H1 (cell line): Measurements from ENCODE around the gene LCN6. TPM values are rescaled to one million over a fixed set of nuclear protein-coding genes. Genes with fewer than 3 reads are reported as not detected.

Source experiments
- CTCF ChIA-PET: fragments of 300-600 bp; sonication (Branson Sonifier 250); formaldehyde crosslinking; loops from one replicate; lab custom pipeline; 2021; ENCODE audit not compliant: partially characterized antibody; lab: Charles Lee
- POLR2A ChIA-PET: fragments of 300-600 bp; sonication (Branson Sonifier 250); formaldehyde crosslinking; loops from one replicate; lab custom pipeline; 2021; ENCODE audit warnings: inconsistent platforms; ENCODE audit not compliant: partially characterized antibody; lab: Charles Lee
- DNase-seq, 2 experiments: peaks; one replicate each; pipeline versions ENCODE4 v3.0.0 to v3.0.0-alpha.2; 2010 to 2022; ENCODE audit warnings: low spot score in 2 of 2, low read depth in 1 of 2, mixed read lengths in 1 of 2
- FAIRE-seq: peaks from 2 replicates; lab custom pipeline; 2011; peaks lifted over from hg19 to GRCh38; lab: Jason Lieb, UNC
- H2AFZ ChIP-seq: 2 replicates; pipeline ENCODE4 v1.8.1; 2012; ENCODE audit warnings: low read length, inconsistent platforms
- H2AK5ac ChIP-seq: 2 replicates; pipeline ENCODE4 v1.6.1; 2013; ENCODE audit warnings: low read depth, low read length
- H2BK120ac ChIP-seq: replicated peaks from 2 replicates; pipeline ENCODE3; 2013; ENCODE audit warnings: low read depth, low read length, inconsistent platforms
- H2BK12ac ChIP-seq: 2 replicates; pipeline ENCODE4 v1.6.1; 2013; ENCODE audit warnings: low read depth, low read length
- H2BK15ac ChIP-seq: 2 replicates; pipeline ENCODE4 v1.6.1; 2013; ENCODE audit warnings: low read length
- H2BK20ac ChIP-seq: 2 replicates; pipeline ENCODE4 v1.6.1; 2013; ENCODE audit warnings: low read length
- H2BK5ac ChIP-seq: 2 replicates; pipeline ENCODE4 v1.6.1; 2013; ENCODE audit warnings: low read depth, low read length
- H3K14ac ChIP-seq: 2 replicates; pipeline ENCODE4 v1.6.1; 2013; ENCODE audit warnings: inconsistent platforms; ENCODE audit not compliant: insufficient read length
- H3K18ac ChIP-seq: 2 replicates; pipeline ENCODE4 v1.6.1; 2013; ENCODE audit warnings: low read length; ENCODE audit errors: extremely low read depth
- H3K23ac ChIP-seq: 2 replicates; pipeline ENCODE4 v1.6.1; 2013; ENCODE audit warnings: inconsistent platforms; ENCODE audit not compliant: insufficient read length
- H3K23me2 ChIP-seq: 2 replicates; pipeline ENCODE4 v1.6.1; 2013; ENCODE audit warnings: low read depth, low read length
- H3K27ac ChIP-seq: 2 replicates; pipeline ENCODE4 v1.6.1; 2011; ENCODE audit warnings: low read depth, low read length, inconsistent platforms
- H3K27me3 ChIP-seq, 4 experiments: replicated peaks in 1 of 4; 1 replicate in 1 of 4; 2 replicates in 3 of 4; pipeline versions ENCODE4 v1.6.1 to v1.8.1; 2011 to 2013; ENCODE audit warnings: low read length in 3 of 4, mild to moderate bottlenecking in 3 of 4, inconsistent platforms in 2 of 4, mixed read lengths in 2 of 4, moderate library complexity in 1 of 4; ENCODE audit not compliant: control insufficient read depth in 3 of 4, insufficient read depth in 3 of 4; ENCODE audit errors: extremely low read depth in 1 of 4
- H3K36me3 ChIP-seq, 4 experiments: 2 replicates each; pipeline versions ENCODE4 v1.6.1 to v1.8.1; 2011 to 2013; ENCODE audit warnings: mild to moderate bottlenecking in 4 of 4, low read length in 3 of 4, moderate library complexity in 2 of 4, control low read depth in 1 of 4, inconsistent platforms in 1 of 4; ENCODE audit not compliant: insufficient read depth in 4 of 4, control insufficient read depth in 2 of 4
- H3K4ac ChIP-seq: replicated peaks from 2 replicates; pipeline ENCODE3; 2013; ENCODE audit warnings: low read length, low read depth, mixed read lengths, inconsistent platforms; ENCODE audit not compliant: insufficient read length
- H3K4me1 ChIP-seq, 4 experiments: replicated peaks in 1 of 4; 1 replicate in 1 of 4; 2 replicates in 3 of 4; pipeline versions ENCODE4 v1.6.1 to v1.8.1; 2011 to 2013; ENCODE audit warnings: low read length in 3 of 4, inconsistent platforms in 2 of 4, mixed read lengths in 1 of 4; ENCODE audit not compliant: insufficient read depth in 4 of 4, control insufficient read depth in 3 of 4
- H3K4me2 ChIP-seq, 2 experiments: 2 replicates each; pipeline versions ENCODE4 v1.6.1 to v1.8.1; 2011 to 2013; ENCODE audit warnings: low read depth in 2 of 2, low read length in 2 of 2, control low read depth in 1 of 2, inconsistent platforms in 1 of 2, mild to moderate bottlenecking in 1 of 2; ENCODE audit not compliant: insufficient read depth in 1 of 2
- H3K4me3 ChIP-seq, 4 experiments: fragments of 200-600, 300-600 bp in 1 of 4; sonication (generic), shearing (Covaris generic), sonication (Bioruptor Twin) in 1 of 4; 2 replicates each; pipeline versions ENCODE4 v1.5.1 to v1.8.1; 2011 to 2016; ENCODE audit warnings: low read length in 4 of 4, low read depth in 3 of 4, control low read depth in 2 of 4, inconsistent platforms in 2 of 4, mild to moderate bottlenecking in 2 of 4, mixed read lengths in 1 of 4, moderate library complexity in 1 of 4; ENCODE audit not compliant: insufficient read depth in 2 of 4; ENCODE audit errors: extremely low read depth in 1 of 4
- H3K56ac ChIP-seq: replicated peaks from 2 replicates; pipeline ENCODE3; 2013; ENCODE audit warnings: low read depth, mild to moderate bottlenecking, mixed read lengths, low read length, inconsistent platforms; ENCODE audit not compliant: insufficient read length
- H3K79me1 ChIP-seq: 2 replicates; pipeline ENCODE4 v1.6.1; 2013; ENCODE audit warnings: low read depth, low read length, control low read depth
- H3K79me2 ChIP-seq, 2 experiments: 2 replicates each; pipeline versions ENCODE4 v1.6.1 to v1.8.1; 2012 to 2013; ENCODE audit warnings: low read length in 2 of 2, mild to moderate bottlenecking in 2 of 2, inconsistent platforms in 1 of 2; ENCODE audit not compliant: insufficient read depth in 2 of 2, control insufficient read depth in 1 of 2
- H3K9ac ChIP-seq, 4 experiments: replicated peaks in 1 of 4; 1 replicate in 1 of 4; 2 replicates in 3 of 4; pipeline versions ENCODE4 v1.6.1 to v1.8.1; 2011 to 2013; ENCODE audit warnings: low read depth in 3 of 4, low read length in 3 of 4, control low read depth in 2 of 4, mild to moderate bottlenecking in 2 of 4, moderate library complexity in 2 of 4, inconsistent platforms in 1 of 4; ENCODE audit errors: extremely low read depth in 1 of 4
- H3K9me3 ChIP-seq, 2 experiments: 2 replicates each; pipeline versions ENCODE4 v1.6.1 to v1.8.1; 2012 to 2013; ENCODE audit warnings: mild to moderate bottlenecking in 2 of 2, moderate library complexity in 2 of 2, control low read depth in 1 of 2, inconsistent platforms in 1 of 2, low read depth in 1 of 2, low read length in 1 of 2, mixed read lengths in 1 of 2; ENCODE audit not compliant: insufficient read depth in 2 of 2
- H4K20me1 ChIP-seq, 2 experiments: replicated peaks in 1 of 2; 2 replicates each; pipeline versions ENCODE3 to v1.8.1; 2011 to 2013; ENCODE audit warnings: inconsistent platforms in 2 of 2, low read length in 2 of 2, mild to moderate bottlenecking in 1 of 2; ENCODE audit not compliant: insufficient read depth in 2 of 2, control insufficient read depth in 1 of 2
- H4K5ac ChIP-seq: 2 replicates; pipeline ENCODE4 v1.6.1; 2013; ENCODE audit warnings: low read length, low read depth, mixed read lengths, inconsistent platforms; ENCODE audit not compliant: insufficient read length
- H4K8ac ChIP-seq: 2 replicates; pipeline ENCODE4 v1.8.0; 2013; ENCODE audit warnings: mild to moderate bottlenecking, moderate library complexity, low read length, inconsistent platforms; ENCODE audit not compliant: insufficient read depth; ENCODE audit errors: extremely low read depth
- H4K91ac ChIP-seq: replicated peaks from 2 replicates; pipeline ENCODE3; 2013; ENCODE audit warnings: low read length, mixed read lengths, inconsistent platforms; ENCODE audit not compliant: insufficient read length
- CBX5 ChIP-seq: fragments of 300-800, 300-1000 bp; sonication (generic); IDR thresholded peaks from 2 replicates; pipeline ENCODE4 v1.7.1; 2016; ENCODE audit warnings: antibody characterized with exemption, low read length, low read depth
- CEBPB ChIP-seq: IDR thresholded peaks from 2 replicates; pipeline ENCODE4 v1.6.1; 2012; ENCODE audit warnings: low read depth, low read length
- GABPA ChIP-seq: IDR thresholded peaks from 2 replicates; pipeline ENCODE4 v1.6.1; 2011; ENCODE audit warnings: mild to moderate bottlenecking, low read length, moderate library complexity, borderline replicate concordance; ENCODE audit not compliant: insufficient read depth
- JUN ChIP-seq: IDR thresholded peaks from 2 replicates; pipeline ENCODE4 v1.6.1; 2011; ENCODE audit warnings: low read depth, mild to moderate bottlenecking, improper control_type of control experiment, low read length
- JUND ChIP-seq: IDR thresholded peaks from 2 replicates; pipeline ENCODE4 v1.6.1; 2011; ENCODE audit warnings: mild to moderate bottlenecking, improper control_type of control experiment, low read length
- NANOG ChIP-seq: IDR thresholded peaks from 2 replicates; pipeline ENCODE4 v1.6.1; 2011; ENCODE audit warnings: low read length, low read depth, mild to moderate bottlenecking, inconsistent platforms; ENCODE audit not compliant: insufficient read depth, poor library complexity, severe bottlenecking
- POLR2AphosphoS5 ChIP-seq: IDR thresholded peaks from 2 replicates; pipeline ENCODE4 v1.6.1; 2011; ENCODE audit warnings: low read depth, low read length
- POU5F1 ChIP-seq: IDR thresholded peaks from 2 replicates; pipeline ENCODE4 v1.6.1; 2011; ENCODE audit warnings: low read depth, mild to moderate bottlenecking, low read length, moderate library complexity
- SIRT6 ChIP-seq: IDR thresholded peaks from one replicate; pipeline ENCODE4 v1.7.1; 2012; ENCODE audit warnings: low read length, inconsistent platforms
- SP1 ChIP-seq: IDR thresholded peaks from 2 replicates; pipeline ENCODE4 v1.6.1; 2011; ENCODE audit warnings: low read depth, low read length
- TAF1 ChIP-seq: IDR thresholded peaks from 2 replicates; pipeline ENCODE4 v1.6.1; 2011; ENCODE audit warnings: mild to moderate bottlenecking, low read depth, low read length
- TCF12 ChIP-seq: IDR thresholded peaks from 2 replicates; pipeline ENCODE4 v1.6.1; 2011; ENCODE audit warnings: low read depth, mild to moderate bottlenecking, low read length
- ZNF274 ChIP-seq: IDR thresholded peaks from 2 replicates; pipeline ENCODE4 v1.7.0; 2012; ENCODE audit warnings: low read length, borderline replicate concordance; ENCODE audit errors: extremely low read depth
- WGBS, 2 experiments: shearing (Covaris generic) in 1 of 2; methylation state at CpG; one replicate each; pipeline versions ENCODE4 v1.1.6 to v1.1.7; 2013 to 2015; ENCODE audit warnings: low lambda C conversion rate in 2 of 2, mixed read lengths in 2 of 2, inconsistent platforms in 1 of 2, low coverage in 1 of 2, missing lambda C conversion rate in 1 of 2; ENCODE audit not compliant: insufficient replicate concordance in 2 of 2, insufficient coverage in 1 of 2, insufficient read length in 1 of 2; ENCODE audit errors: extremely low coverage in 1 of 2, missing lambda C conversion rate in 1 of 2; 5-methylcytosine and 5-hydroxymethylcytosine counted together
- polyA plus RNA-seq, 7 experiments: library from polyadenylated mRNA; depleted of rRNA in 3 of 7; stranded (reverse) in 5 of 7; unstranded in 2 of 7; fragments of >200 nt in 5 of 7; fragments of 200-250 nt in 2 of 7; gene quantifications; 1 replicate in 5 of 7; 2 replicates in 1 of 7; 4 replicates in 1 of 7; pipeline versions ENCODE4 v1.2.1 to v1.2.3, GENCODE V29; 2011 to 2013; ENCODE audit warnings: missing spikeins in 2 of 7, mixed read lengths in 2 of 7
- total RNA-seq: library from RNA; stranded (reverse); fragmentation: NEBNext Ultra II Directional; extraction: Animal tissue kit (Norgen Biotek cat#: 25700); gene quantifications from 2 replicates; pipeline ENCODE4 v1.2.1, GENCODE V29; 2021
- TF ChIP-seq, protein P1 (sequence below): IDR thresholded peaks from 2 replicates; pipeline ENCODE4 v1.6.1; 2011; ENCODE audit warnings: low read length, improper control_type of control experiment

The LCN6 gene
- total and polyA plus RNA-seq, 2 of the 8 experiments (the other 6 are each of a cell fraction or from before 2014, with no cell fraction given) = not detected

DNA sequence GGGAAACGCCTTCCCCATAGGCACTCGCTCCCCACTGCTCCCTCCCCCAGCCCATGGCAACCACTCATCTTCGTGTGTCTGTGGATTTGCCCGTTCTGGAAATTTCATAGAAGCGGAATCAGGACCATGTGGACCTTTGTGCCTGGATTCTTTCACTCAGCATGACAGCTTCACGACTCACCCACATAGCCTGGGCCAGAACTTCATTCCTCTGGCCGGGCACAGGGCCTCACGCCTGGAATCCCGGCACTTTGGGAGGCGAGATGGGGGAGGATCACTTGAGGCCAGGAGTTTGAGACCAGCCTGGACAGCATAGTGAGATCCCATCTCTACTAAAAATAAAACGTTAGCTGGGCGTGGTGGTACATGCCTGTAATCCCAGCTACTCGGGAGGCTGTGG is 48.0 kb downstream of the LCN6 start:
- Histone ChIP-seq H3K79me1 (no peaks in the 10 kb centered on the region), H4K8ac (no peak overlapping the region), H3K4me3 (no peak overlapping the region), H3K23me2 (no peaks in the 10 kb centered on the region), H2AK5ac (no peak overlapping the region), H3K23ac (no peak overlapping the region), H3K36me3 (no peaks in the 10 kb centered on the region), H3K27ac (no peak overlapping the region), H3K4me1 (peaks cover 0 to 13% (median 4%) of the 10 kb centered on the region in 4 experiments; a peak in 5 of 7 replicates), H2AFZ (no peak overlapping the region), H2BK12ac (no peak overlapping the region), H2BK20ac (no peak overlapping the region), H3K18ac (no peak overlapping the region), H3K9ac (no peak overlapping the region), H2BK120ac (no peak overlapping the region), H4K20me1 (no peaks in the 10 kb centered on the region), H3K4ac (no peak overlapping the region), H3K14ac (no peak overlapping the region), H4K5ac (no peak overlapping the region), H3K56ac (no peak overlapping the region), H3K4me2 (no peak overlapping the region), H2BK5ac (no peak overlapping the region), H2BK15ac (no peak overlapping the region), H3K9me3 (no peaks in the 10 kb centered on the region), H3K79me2 (no peaks in the 10 kb centered on the region), H3K27me3 (no peaks in the 10 kb centered on the region), H4K91ac (no peak overlapping the region)
- no peak for FAIRE-seq
- POLR2A ChIA-PET = interaction anchor here (0.7 kb wide), 1 partner anchor 27 kb away, joined by 4 read pairs; no protein-coding TSS in a partner anchor
- CTCF ChIA-PET = interaction anchor here (1.0 to 2.0 kb wide), 5 partner anchors 13 to 44 kb away, joined by 3 to 9 read pairs (median 4); no protein-coding TSS in a partner anchor
- no peak for DNase-seq
- 91% methylated on average over 13 of the region's 13 CpGs; no CpG with 5 or more reads in 1 of the 2 experiments for WGBS, 2 experiments
- no peak for TF ChIP-seq CEBPB
- TF ChIP-seq TCF12 = no peak
- TF ChIP-seq POU5F1 = no peak
- no peak for TF ChIP-seq SIRT6
- TF ChIP-seq ZNF274 = no peak
- no peak for TF ChIP-seq JUN
- TF ChIP-seq JUND = no peak
- no peak for TF ChIP-seq TAF1
- TF ChIP-seq, protein P1, sequence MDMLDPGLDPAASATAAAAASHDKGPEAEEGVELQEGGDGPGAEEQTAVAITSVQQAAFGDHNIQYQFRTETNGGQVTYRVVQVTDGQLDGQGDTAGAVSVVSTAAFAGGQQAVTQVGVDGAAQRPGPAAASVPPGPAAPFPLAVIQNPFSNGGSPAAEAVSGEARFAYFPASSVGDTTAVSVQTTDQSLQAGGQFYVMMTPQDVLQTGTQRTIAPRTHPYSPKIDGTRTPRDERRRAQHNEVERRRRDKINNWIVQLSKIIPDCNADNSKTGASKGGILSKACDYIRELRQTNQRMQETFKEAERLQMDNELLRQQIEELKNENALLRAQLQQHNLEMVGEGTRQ = no peak
- no peak for TF ChIP-seq GABPA
- no peak for TF ChIP-seq SP1
- TF ChIP-seq CBX5 = no peak
- no peak for TF ChIP-seq POLR2AphosphoS5
- TF ChIP-seq NANOG = no peak
